ENCODE data around the gene MZT2A. TPM values are rescaled to one million over a fixed set of nuclear protein-coding genes. Genes with fewer than 3 reads are reported as not detected.
"Not testable (repeated sequence)": the region's sequence is repeated elsewhere in the genome, so short reads cannot be mapped to it uniquely, and the experiment has no call there.

The MZT2A gene
- polyA plus RNA-seq, 2 donors: 109 to 116 TPM

DNA sequence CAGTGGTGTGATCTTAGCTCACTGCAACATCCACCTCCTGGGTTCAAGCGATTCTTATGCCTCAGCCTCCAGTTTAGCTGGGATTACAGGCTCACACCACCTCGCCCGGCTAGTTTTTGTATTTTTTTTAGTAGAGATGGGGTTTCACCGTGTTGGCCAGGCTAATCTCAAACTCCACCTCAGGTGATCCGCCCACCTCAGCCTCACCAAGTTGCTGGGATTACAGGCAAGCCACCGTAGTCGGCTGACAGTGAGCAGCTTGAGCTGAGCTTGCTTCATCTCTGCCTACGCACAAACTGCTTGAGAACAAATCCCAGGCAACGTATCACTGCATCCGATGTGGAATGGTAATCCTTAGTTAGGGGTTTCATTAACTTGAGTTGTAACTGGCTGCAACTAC is 24.5 kb downstream of the MZT2A start:
- H3K4me3 ChIP-seq (ENCODE audit: low read depth in 1 of 2, low read length in 2 of 2); H3K4me1 ChIP-seq (ENCODE audit: control insufficient read depth in 2 of 2, insufficient read depth in 2 of 2, low read length in 1 of 2); H3K27ac ChIP-seq (ENCODE audit: low read depth in 2 of 2, low read length in 1 of 2); H3K27me3 ChIP-seq (ENCODE audit: control insufficient read depth in 1 of 2, insufficient read depth in 2 of 2, low read length in 2 of 2); H3K36me3 ChIP-seq (ENCODE audit: control insufficient read depth in 2 of 2, insufficient read depth in 2 of 2, low read length in 1 of 2); H3K9me3 ChIP-seq (ENCODE audit: control insufficient read depth in 2 of 2, insufficient read depth in 1 of 2, low read depth in 1 of 2, low read length in 1 of 2): not testable (repeated sequence)
- 80 to 84% methylated on average over 10 of the region's 10 CpGs for WGBS, 2 donors

GRCh38 chr2:131454914-131455313 is 37.3 kb downstream of the MZT2A start:
- H3K9me3 ChIP-seq (ENCODE audit: control insufficient read depth in 2 of 2, insufficient read depth in 1 of 2, low read depth in 1 of 2, low read length in 1 of 2); H3K4me3 ChIP-seq (ENCODE audit: low read depth in 1 of 2, low read length in 2 of 2); H3K27ac ChIP-seq (ENCODE audit: low read depth in 2 of 2, low read length in 1 of 2); H3K36me3 ChIP-seq (ENCODE audit: control insufficient read depth in 2 of 2, insufficient read depth in 2 of 2, low read length in 1 of 2); H3K27me3 ChIP-seq (ENCODE audit: control insufficient read depth in 1 of 2, insufficient read depth in 2 of 2, low read length in 2 of 2); H3K4me1 ChIP-seq (ENCODE audit: control insufficient read depth in 2 of 2, insufficient read depth in 2 of 2, low read length in 1 of 2): not testable (repeated sequence)
- 63 to 88% methylated on average over 1 of the region's 2 CpGs for WGBS, 2 donors

- H3K36me3 ChIP-seq (ENCODE audit: control insufficient read depth in 2 of 2, insufficient read depth in 2 of 2, low read length in 1 of 2); H3K4me1 ChIP-seq (ENCODE audit: control insufficient read depth in 2 of 2, insufficient read depth in 2 of 2, low read length in 1 of 2); H3K9me3 ChIP-seq (ENCODE audit: control insufficient read depth in 2 of 2, insufficient read depth in 1 of 2, low read depth in 1 of 2, low read length in 1 of 2); H3K4me3 ChIP-seq (ENCODE audit: low read depth in 1 of 2, low read length in 2 of 2); H3K27me3 ChIP-seq (ENCODE audit: control insufficient read depth in 1 of 2, insufficient read depth in 2 of 2, low read length in 2 of 2); H3K27ac ChIP-seq (ENCODE audit: low read depth in 2 of 2, low read length in 1 of 2): not testable (repeated sequence)
- 64 to 67% methylated on average over 7 to 10 of the region's 10 CpGs for WGBS, 2 donors
Measured at GRCh38 chr2:131451265-131451949, 40.8 kb downstream of the MZT2A start.

- not testable (repeated sequence) for H3K36me3 ChIP-seq (ENCODE audit: control insufficient read depth in 2 of 2, insufficient read depth in 2 of 2, low read length in 1 of 2); H3K27ac ChIP-seq (ENCODE audit: low read depth in 2 of 2, low read length in 1 of 2); H3K27me3 ChIP-seq (ENCODE audit: control insufficient read depth in 1 of 2, insufficient read depth in 2 of 2, low read length in 2 of 2); H3K4me3 ChIP-seq (ENCODE audit: low read depth in 1 of 2, low read length in 2 of 2); H3K4me1 ChIP-seq (ENCODE audit: control insufficient read depth in 2 of 2, insufficient read depth in 2 of 2, low read length in 1 of 2); H3K9me3 ChIP-seq (ENCODE audit: control insufficient read depth in 2 of 2, insufficient read depth in 1 of 2, low read depth in 1 of 2, low read length in 1 of 2)
- 73 to 81% methylated on average over 9 of the region's 9 CpGs for WGBS, 2 donors
Measured at GRCh38 chr2:131447981-131448380, 44.2 kb downstream of the MZT2A start.

DNA sequence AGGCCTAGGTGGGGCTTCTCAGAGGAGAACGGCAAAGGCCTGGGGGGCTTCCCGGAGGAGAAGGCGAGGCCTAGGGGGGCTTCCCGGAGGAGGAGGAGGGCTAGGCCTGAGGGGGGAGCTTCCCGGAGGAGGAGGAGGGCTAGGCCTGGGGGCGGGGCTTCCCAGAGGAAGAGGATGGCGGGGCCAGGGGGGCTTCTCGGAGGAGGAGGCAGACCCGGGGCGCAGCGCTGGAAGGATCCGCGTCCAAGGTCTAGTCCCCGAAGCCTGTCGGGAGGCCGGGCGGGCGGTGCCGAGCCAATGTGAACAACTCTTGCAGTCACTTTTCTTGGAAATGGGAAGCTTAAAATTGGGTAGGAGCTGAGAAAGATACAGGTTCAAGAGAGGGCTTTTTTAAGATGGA is 46.3 kb downstream of the MZT2A start:
- H3K4me1 ChIP-seq (ENCODE audit: control insufficient read depth in 2 of 2, insufficient read depth in 2 of 2, low read length in 1 of 2): no peaks in the 10 kb centered on the region
- 94% methylated on average over 17 to 19 of the region's 19 CpGs for WGBS, 2 donors
- no peaks in the 10 kb centered on the region for H3K9me3 ChIP-seq (ENCODE audit: control insufficient read depth in 2 of 2, insufficient read depth in 1 of 2, low read depth in 1 of 2, low read length in 1 of 2)
- no peak overlapping the region for H3K27ac ChIP-seq (ENCODE audit: low read depth in 2 of 2, low read length in 1 of 2)
- H3K27me3 ChIP-seq (ENCODE audit: control insufficient read depth in 1 of 2, insufficient read depth in 2 of 2, low read length in 2 of 2): no peaks in the 10 kb centered on the region
- H3K4me3 ChIP-seq (ENCODE audit: low read depth in 1 of 2, low read length in 2 of 2): no peak overlapping the region
- no peaks in the 10 kb centered on the region for H3K36me3 ChIP-seq (ENCODE audit: control insufficient read depth in 2 of 2, insufficient read depth in 2 of 2, low read length in 1 of 2)

DNA sequence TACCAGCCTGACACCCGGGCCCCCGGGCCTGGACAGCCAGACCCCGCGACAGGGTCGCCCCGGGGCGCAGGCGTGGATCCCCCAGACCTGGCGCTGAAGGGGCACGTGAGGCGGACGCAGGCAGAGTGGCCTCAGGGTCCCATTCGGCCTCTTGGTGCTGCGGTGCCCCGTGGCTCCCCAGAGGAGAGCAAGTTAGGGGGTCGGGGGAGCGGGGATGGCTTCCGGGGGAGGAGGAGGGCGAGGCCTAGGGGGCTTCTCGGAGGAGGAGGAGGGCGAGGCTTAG is 46.7 kb downstream of the MZT2A start:
- H3K36me3 ChIP-seq (ENCODE audit: control insufficient read depth in 2 of 2, insufficient read depth in 2 of 2, low read length in 1 of 2); H3K27me3 ChIP-seq (ENCODE audit: control insufficient read depth in 1 of 2, insufficient read depth in 2 of 2, low read length in 2 of 2); H3K27ac ChIP-seq (ENCODE audit: low read depth in 2 of 2, low read length in 1 of 2); H3K4me3 ChIP-seq (ENCODE audit: low read depth in 1 of 2, low read length in 2 of 2); H3K9me3 ChIP-seq (ENCODE audit: control insufficient read depth in 2 of 2, insufficient read depth in 1 of 2, low read depth in 1 of 2, low read length in 1 of 2); H3K4me1 ChIP-seq (ENCODE audit: control insufficient read depth in 2 of 2, insufficient read depth in 2 of 2, low read length in 1 of 2): not testable (repeated sequence)
- WGBS, 2 donors: 96% methylated on average over 16 to 21 of the region's 21 CpGs

GRCh38 chr2:131444736-131445514 is 47.3 kb downstream of the MZT2A start:
- not testable (repeated sequence) for H3K27ac ChIP-seq (ENCODE audit: low read depth in 2 of 2, low read length in 1 of 2); H3K4me3 ChIP-seq (ENCODE audit: low read depth in 1 of 2, low read length in 2 of 2); H3K9me3 ChIP-seq (ENCODE audit: control insufficient read depth in 2 of 2, insufficient read depth in 1 of 2, low read depth in 1 of 2, low read length in 1 of 2); H3K36me3 ChIP-seq (ENCODE audit: control insufficient read depth in 2 of 2, insufficient read depth in 2 of 2, low read length in 1 of 2); H3K27me3 ChIP-seq (ENCODE audit: control insufficient read depth in 1 of 2, insufficient read depth in 2 of 2, low read length in 2 of 2); H3K4me1 ChIP-seq (ENCODE audit: control insufficient read depth in 2 of 2, insufficient read depth in 2 of 2, low read length in 1 of 2)
- WGBS, 2 donors: 87 to 89% methylated on average over 69 to 90 of the region's 90 CpGs

DNA sequence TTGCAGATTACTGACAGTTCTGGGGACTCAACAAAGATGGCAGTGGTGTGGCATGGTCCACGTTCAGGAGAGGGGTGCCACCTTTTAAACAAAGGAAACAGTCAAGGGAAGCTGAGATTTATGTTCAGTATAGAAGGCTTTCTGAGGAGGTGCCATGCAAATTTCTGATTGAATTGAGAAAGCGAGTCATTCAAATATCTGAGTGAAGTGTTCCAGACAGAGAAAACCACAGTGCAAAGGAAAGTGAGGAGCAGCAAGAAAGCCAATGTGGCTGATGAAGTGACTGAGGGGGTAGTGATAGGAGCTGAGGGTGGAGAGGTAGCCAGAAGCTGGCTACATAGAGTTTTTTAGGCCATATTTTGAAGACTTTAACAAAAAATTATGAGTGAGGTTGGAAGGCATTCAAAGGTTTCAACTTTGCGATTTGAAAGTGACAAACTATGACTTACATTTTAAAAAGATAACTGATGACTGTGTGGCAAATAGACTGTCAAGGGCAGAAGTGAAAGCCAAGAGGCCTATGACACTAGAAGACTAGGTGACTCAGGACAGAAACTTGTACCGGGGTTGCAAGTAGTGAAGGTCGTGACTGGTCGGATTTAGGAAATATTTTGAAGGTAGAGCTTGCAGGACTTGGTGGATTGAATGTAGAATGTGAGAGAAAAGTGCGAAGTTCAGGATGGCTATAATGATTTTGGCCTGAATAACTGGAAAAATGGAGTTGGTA is 51.3 kb downstream of the MZT2A start:
- H3K36me3 ChIP-seq (ENCODE audit: control insufficient read depth in 2 of 2, insufficient read depth in 2 of 2, low read length in 1 of 2); H3K27ac ChIP-seq (ENCODE audit: low read depth in 2 of 2, low read length in 1 of 2); H3K27me3 ChIP-seq (ENCODE audit: control insufficient read depth in 1 of 2, insufficient read depth in 2 of 2, low read length in 2 of 2); H3K4me3 ChIP-seq (ENCODE audit: low read depth in 1 of 2, low read length in 2 of 2); H3K9me3 ChIP-seq (ENCODE audit: control insufficient read depth in 2 of 2, insufficient read depth in 1 of 2, low read depth in 1 of 2, low read length in 1 of 2); H3K4me1 ChIP-seq (ENCODE audit: control insufficient read depth in 2 of 2, insufficient read depth in 2 of 2, low read length in 1 of 2): not testable (repeated sequence)
- WGBS, 2 donors: 71 to 73% methylated on average over 7 of the region's 7 CpGs

All from esophagus (tissue), 2 donors.